ENCODE data around the gene RNF41.

RNF41 gene

DNA sequence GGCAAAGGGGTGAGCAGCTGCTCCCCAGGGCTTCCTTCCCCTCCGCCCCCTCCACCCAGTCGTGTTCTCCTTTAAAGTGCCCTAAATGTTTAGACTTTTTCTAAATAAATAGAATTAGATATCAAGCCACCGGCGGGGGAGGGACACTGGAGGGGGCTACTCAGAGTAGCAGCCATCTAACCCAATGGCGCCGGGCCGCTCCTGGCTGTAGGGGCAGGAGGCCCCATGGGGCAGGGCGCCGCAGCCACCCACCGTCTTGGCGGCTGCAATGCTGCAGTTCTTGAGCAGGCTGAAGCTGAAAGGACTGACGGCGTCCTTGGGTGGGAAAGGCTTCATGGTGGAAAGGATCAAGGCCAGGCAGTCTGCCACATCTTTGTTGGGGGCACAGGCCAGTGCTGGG is 21.3 kb upstream of the RNF41 start:
- DNase-seq = no peak

DNA sequence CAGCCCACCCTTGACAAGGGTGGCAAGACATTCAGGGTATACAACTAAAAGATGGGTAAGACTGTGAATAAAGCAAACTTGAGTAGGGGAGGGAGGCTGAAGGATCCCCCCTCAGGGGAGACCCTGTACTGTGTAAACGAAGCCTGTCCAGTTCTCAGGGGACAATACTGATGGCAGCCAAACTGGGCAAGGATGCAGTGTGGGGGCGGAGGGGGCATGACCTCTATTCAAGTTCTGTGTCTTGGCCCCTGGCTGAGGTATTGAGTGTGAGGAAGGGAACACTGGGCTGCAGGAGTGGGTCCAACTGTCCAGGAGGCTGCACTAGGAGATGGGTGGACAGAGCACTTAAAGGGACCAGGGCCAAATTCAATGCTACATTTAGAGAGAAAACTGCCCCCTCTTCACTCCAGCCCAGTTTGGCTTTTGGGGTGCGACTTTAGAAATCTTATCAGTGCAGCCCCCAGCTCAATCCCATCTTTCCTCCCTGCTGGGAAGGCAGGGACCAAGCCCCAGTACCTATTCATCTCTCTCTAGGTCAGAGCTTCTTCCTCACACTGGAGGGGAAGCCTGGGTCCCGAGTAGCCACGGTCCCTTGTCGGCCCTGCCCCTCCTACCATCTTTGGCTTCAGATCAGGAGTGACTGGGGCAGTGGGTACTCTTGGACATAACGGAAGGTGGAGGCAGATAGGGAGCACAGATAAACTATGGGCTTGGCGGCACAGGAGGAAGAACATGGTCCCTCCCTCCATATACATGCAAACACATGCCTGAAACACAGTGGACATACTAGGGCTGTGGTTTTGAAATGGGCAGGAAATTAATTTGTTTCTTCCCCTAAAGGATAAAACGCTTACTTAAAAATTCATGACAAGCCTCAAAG is 19.9 kb upstream of the RNF41 start:
- DNase-seq = no peak

DNA sequence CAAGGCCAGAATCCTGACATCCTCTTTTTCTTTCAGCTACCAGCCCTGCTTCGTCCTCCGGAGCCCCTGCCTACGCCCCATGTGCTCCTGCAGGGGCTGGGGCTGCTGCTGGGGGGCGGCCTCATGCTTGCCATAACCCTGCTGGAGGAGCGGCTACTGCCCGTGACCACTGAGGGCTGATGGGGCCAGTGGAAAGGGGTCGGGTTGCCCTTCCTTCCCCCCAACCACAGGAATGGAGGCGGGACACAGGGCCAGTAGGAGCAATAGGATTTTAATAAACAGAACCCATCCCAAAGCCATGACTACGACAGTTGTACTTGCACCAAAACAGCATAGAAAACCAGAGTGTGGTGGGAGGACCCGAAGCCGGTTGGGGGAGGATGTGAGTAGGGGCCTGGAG is 15.8 kb upstream of the RNF41 start:
- DNase-seq = no peak

DNA sequence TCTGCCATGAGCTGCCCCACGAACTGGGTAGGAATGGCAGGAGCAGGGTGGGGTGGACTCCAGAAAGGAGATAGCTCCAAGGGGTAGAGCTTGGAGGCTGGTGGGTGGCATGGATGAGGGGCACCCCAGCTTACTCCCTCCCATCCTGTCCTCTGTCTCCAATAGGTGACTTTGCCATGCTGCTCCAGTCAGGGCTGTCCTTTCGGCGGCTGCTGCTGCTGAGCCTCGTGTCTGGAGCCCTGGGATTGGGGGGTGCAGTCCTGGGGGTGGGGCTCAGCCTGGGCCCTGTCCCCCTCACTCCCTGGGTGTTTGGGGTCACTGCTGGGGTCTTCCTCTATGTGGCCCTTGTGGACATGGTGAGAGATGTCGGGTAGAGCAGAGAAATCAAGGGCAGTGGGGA is 15.3 kb upstream of the RNF41 start:
- no peak for DNase-seq

DNA sequence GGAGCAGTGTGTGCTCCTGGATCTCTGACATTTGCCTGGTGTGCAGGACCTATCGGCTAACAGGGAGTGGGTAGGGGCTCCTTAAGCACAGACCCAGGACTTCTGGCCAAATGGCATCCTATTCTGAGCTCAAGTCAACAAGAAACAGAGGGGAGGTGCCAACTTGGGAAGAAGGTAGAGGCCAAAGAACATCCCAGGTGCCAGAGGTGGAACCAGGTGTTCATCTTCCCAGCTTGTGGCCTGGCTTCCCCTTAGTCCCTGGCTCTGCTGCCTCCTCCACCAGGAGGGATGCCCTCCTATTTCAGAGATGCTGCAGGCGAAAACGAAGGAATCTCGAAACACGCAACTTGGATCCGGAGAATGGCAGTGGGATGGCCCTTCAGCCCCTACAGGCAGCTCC is 14.4 kb upstream of the RNF41 start:
- DNase-seq = no peak

DNA sequence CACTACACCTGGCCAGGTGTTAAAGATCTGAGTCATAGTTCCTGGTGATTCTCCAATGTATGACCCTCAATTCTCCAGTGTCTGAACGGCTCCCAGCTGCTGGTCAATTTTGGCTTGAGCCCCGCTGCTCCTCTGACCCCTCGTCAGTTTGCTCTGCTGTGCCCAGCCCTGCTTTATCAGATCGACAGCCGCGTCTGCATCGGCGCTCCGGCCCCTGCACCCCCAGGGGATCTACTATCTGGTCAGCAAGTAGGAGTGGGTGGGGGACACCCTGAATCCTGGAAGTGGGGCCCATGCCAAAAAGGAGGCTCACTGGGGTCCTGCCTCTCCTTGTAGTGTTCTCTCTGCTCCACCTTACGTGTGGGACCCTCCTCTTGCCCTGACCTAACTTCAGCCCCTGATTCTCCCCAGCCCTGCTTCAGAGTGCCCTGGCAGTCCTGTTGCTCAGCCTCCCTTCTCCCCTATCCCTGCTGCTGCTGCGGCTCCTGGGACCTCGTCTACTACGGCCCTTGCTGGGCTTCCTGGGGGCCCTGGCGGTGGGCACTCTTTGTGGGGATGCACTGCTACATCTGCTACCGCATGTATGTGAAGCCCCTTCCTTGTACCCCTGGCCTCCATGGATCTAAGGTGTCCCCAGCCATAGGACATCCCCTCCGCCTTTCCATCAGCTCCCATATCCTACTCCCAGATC is 13.2 kb upstream of the RNF41 start:
- no peak for DNase-seq

DNA sequence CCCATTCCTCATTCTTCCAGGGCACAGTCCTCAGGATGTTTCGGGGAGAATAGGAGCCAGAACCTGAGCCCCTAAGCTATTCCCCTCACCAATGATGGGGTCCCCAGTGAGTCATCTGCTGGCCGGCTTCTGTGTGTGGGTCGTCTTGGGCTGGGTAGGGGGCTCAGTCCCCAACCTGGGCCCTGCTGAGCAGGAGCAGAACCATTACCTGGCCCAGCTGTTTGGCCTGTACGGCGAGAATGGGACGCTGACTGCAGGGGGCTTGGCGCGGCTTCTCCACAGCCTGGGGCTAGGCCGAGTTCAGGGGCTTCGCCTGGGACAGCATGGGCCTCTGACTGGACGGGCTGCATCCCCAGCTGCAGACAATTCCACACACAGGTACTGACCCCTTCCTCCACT is 9.5 kb upstream of the RNF41 start:
- DNase-seq = no peak

DNA sequence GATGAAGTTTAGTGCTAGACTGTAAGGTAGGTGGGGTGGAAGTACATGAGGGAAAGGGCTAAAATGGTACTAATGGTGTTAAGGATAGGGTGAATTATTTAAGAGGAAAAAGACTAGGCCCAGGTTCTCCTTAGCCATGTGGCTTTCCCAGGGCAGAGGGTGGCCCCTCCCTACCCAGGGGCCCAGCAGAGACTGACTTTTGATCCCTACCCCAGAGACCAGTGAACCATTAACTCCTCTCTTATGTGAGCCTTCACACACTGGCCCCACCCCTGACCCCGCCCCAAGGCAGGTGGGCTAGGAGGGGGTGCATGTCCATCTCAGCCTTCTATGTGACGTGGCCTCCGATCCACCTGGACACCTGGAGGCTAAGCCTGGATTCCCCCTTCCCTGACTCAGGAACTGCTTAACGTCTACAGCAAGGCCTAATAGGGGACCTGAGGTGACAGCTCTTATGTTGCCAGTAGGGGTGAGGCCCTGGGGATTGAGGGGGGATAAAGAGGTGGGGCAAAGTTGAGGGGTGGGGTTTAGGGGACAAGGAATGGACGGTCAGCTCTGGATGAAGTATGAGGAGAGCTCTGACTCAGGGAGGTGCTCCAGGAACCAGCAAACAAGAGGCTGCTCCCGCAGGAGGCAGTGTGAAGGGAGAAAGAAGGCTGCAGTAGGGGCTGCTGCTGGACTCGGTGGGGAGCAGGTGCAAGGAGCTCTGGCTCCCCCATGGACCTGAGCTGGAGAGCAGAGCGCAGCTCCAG is 8.9 kb upstream of the RNF41 start:
- DNase-seq = no peak

DNA sequence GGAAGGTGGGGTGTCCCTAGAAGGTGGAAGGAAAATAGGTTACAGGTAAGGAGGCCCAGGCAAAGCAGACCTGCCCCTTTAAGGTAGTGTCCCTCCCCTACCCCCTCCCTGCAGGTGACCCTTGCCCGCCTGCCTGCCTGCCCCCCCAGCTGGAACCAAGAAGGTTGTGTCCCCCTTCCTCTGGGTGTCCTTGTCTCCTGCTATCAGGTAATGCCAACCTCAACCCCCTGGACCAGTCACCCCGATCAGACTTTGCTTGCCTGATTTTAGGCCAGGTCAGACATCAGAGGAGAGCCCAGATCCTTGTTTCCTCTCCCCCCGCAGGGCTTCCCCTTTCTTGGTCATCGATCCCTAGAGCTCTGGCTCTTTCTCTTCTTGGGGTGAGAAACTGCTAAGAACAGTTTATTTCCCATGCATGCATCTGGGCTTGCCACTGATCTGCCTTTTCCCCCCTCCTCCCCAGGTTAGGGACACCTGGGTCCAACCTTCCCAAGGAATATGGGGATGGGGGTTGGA is 8.3 kb upstream of the RNF41 start, which contains the start of gene SLC39A5:
Gene SLC39A5 (plus strand): TSS at position 136 of the 516 bp plus-strand sequence. CDS start 1,224 bp downstream, outside the sequence.
- no peak for DNase-seq

DNA sequence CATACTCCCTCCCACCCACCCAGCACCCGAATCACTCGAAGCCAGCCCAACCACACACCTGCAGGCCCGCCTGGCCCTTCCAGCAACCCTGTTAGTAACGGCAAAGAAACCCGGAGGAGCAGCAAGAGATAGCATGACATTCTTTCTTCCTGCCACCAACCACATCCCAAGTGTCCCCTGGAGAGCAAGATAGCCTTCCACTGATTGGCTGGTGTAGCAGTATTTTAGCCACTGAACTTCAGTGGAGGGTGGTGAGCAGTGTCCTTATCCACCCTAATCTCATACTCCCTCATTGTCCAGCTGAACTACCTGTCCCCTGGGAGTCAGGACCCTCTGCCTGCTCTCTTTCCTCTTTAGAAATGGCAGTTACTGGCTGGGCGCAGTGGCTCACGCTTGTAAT is 7.4 kb upstream of the RNF41 start:
- no peak for DNase-seq

DNA sequence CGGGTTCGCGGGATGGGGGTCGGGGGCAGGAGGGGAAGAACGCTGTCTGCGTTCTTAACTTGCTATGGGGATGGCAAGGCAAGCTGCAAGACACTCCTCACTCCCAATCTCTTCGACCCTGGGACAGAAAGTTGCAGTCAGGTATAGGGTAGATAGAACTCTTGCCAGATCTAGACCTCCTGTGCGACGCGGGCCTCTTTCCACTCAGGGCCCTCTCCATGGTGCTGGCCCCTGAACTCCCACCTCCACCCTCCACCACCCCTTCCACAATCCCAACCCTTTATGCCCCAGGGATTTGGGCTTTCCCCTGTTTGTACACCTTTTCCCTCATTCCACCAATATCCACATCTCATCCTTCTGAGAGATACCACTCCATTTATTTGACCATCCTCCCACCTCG is 3.2 kb upstream of the RNF41 start:
- DNase-seq = no peak

DNA sequence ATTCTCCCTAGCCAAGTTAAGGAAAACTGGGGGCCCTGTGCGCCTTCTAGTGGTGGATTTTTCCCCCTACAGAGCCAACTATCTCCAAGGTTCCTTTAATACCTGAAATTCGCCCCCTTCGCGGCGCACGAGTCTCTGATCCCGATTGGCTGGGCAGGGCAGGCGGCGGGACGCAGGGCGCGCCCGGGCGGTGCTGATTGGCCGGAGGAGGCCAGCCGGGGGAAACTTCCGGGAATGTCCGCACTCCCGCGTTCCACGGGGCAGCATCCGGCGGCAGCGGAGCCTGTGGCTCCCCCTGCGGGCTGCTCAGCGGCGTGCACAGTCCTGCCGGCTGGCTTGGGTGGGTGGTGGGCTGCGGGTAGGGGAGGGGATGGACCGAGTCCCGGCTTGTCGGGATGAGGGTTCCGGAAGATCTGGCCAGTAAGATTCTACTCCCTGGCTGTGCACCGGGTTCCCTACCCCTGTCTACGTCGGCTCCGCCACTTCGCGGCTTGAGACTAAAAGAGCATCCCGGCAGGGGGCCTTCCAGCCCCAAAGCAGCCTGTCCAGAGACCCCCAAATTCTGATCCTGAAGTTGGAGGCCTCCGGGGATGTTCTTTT is 2.5 kb upstream of the RNF41 start, which contains the start of gene NABP2:
Gene NABP2 (plus strand): TSS at position 241 of the 600 bp plus-strand sequence. CDS start 515 bp downstream, outside the sequence.
- DNase-seq = peak; percentile 97 to 98

DNA sequence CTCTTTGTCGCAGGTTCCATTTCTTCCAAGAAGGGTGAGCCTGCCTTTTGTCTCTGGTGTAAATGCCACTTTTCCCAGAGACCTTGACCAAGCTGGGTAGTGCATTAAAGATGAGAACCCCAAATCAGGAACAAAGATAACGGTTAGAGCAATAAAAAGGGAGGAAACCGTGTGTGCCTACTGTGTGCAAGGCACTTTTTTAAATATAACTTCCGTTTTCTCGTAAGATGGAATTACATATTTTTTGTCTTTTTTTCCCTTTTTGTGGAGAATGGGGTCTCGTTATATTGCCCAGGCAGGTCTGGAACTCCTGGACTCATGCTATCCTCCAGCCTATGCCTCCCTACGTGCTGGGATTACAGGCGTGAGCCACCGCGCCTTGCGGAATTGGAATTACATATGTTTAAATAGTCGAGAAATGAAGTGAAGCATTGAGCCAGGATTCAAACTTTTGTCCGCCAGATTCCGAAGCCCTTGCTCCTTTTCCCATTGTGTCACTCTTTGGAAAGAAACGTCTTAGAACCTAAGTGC is 1.9 kb upstream of the RNF41 start:
- no peak for DNase-seq

DNA sequence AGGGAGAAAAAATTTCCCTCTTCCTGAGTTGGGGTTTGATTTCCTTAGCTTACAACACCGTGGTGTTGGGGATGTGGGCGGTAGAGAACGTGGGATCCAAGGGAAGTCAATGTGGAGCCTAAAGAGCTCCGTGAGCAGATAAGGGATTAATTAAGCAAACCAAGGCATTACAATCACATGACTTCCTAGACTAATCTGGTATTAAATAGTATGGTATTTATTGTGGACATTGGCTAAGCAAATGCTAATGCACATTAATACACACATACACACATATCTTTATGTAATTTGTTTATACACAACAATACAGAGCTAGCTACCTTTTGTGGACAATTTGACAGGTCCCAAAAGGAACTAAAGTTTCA is 791 bp upstream of the RNF41 start:
- DNase-seq = no peak

DNA sequence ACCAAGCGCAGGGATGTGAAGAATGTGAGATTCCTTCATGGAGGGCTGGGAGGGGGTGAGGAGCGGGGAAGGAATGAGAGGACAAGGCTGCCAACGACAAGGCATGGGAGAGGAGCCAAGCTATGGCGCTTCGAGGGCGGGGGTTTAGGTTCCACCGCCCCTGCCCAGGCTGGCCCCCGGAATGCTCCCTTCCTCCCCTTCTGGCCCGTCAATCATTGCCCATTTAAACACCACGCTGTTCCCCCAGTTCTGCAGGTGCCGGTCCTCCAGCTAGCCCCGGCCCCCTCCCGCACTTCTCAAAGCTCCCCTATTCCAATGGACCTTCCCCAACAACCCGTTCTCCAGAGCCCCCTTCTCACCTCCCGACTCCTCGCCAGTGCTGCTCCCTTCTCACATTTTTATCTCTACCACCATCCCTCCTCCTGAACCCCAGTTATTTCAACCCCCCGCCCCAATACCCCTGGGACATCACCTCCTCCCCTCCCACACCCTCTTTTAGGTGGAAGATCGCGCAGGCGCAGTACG is 428 bp downstream of the RNF41 start:
- DNase-seq = peak; percentile 24 to 43

DNA sequence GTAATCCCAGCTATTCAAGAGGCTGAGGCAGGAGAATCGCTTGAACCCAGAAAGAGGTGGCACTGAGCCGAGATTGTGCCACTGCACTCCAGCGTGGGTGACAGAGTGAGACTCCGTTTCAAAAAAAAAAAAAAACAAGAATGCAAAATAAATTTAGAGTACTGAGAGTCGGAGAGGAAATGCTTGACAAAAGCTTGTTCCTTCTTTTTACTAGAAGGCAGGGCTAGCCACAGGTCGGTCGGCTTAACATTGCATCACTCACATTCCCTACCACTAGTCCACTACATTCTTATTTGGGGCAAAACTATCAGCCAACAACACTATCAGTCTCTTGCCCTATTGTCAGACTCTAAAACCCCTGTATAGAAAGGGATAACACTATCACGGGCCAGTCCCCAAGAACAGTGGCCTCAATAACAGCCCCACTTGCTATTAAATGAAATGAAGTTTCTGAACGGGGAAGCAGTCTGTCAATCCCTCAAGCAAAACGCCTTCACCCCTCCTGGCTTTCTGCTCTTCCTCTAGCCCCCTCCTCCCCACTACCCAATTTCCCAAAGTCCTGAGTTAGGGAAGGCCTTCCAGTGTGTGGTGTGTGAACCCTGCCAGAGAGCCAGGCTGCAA is 1.0 kb downstream of the RNF41 start:
- peak in 1 of 2 donors; percentile 5 for DNase-seq

DNA sequence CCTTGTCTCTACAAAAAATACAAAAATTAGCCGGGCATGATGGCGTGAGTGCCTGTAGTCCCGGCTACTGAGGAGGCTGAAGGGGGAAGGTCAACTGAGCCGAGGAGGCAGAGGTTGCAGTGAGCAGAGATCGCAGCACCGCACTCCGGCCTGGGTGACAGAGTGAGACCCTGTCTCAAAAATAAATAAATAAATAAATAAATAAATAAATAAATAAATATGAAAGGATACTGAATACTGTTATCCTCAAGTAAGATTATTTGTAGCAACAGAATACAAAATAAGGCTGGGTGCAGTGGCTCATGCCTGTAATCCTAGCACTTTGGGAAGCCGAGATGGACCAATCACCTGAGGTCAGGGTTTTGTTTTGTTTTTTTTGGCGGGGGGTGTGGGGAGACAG is 1.9 kb downstream of the RNF41 start:
- no peak for DNase-seq

DNA sequence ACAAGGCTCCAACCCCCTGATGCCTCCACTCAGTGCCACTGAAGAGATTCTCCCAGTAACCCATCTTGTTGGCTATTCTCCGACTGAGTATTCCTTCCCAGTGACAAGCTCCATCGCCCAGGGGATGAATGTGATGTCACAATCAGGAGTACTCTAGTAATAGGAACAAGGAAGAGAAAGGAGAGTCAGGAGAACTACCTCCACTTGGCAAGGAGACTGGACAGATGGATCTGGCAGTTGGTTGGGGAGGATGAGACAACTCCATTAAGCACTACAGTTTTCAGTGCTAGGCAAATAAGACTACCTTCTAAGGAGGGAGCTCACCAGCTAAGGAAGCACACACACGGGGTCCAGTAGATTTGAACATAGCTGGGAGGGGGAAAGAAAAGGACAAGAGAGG is 5.3 kb downstream of the RNF41 start:
- DNase-seq = peak in 1 of 2 donors; percentile 12

DNA sequence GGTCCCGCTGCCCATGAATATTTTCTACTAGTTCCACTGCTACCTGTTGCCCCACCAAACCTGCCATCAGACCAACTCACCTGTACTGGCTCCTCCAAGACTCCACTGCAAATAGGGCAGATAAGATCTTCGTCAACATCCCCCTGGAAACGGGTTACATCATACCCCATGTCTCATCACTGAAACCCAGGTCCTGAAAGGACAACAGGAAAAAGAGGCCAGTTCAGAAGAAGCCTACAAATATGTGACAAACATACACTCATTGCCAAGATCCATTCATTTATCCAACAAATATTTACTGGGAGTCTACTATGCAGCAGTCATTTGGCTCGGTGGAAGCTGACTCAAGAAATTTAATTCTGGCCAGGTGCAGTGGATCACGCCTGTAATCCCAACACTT is 7.8 kb downstream of the RNF41 start:
- no peak for DNase-seq

DNA sequence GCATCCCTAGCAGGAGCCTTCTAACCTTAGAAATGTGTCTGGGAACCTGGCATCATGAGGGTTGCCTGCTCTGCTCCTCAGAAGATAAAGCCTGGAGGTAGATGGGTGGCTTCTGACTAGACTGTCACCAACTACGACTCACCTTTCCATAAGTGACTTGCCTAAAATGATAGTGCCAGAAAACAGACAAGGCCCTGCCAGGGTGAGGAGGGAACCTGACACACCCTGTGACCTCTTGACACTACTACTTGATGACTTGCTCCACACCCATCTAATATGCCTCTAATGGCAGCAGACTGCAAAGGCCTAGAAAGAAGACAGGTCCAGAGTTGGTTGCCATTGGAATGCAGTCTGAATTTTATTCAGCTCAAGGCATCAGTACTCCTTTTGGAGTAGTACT is 9.4 kb downstream of the RNF41 start:
- DNase-seq = no peak

DNA sequence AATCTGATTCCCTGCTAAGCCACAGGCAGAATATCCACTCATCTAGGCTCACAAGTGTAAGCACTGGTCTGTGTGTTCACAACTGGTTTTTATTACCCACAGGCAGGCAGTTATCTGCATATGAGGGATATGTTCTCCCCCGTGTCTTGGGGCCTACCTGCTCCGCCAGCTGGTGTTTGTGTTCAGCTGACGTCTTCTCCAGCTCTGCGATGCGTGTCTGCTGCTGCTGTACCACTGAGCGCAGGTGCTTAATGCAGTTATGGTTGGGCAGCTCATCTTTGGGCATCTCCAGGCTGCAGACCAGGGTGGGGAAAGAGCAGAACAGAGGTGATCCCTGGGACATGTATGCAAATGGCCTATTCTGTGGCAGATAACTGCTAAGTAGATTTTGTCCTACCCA is 13.7 kb downstream of the RNF41 start:
- no peak for DNase-seq

All from hippocampal formation (tissue), 2 donors.